Keratinocyte (primary cell): ENCODE measurements around the gene ADH7. TPM values are rescaled to one million over a fixed set of nuclear protein-coding genes. Genes with fewer than 3 reads are reported as not detected.

ENCODE experiments used
- DNase-seq: peaks from one replicate; pipeline ENCODE4 v3.0.0-alpha.2; 2011; ENCODE audit warnings: low read depth, missing footprints, low spot score
- FAIRE-seq: peaks from 2 replicates; lab custom pipeline; 2011; peaks lifted over from hg19 to GRCh38; lab: Jason Lieb, UNC
- H2AFZ ChIP-seq: 2 replicates; pipeline ENCODE4 v1.6.0; 2012; ENCODE audit warnings: low read length, control low read depth, inconsistent platforms; ENCODE audit not compliant: control insufficient read depth
- H3K27ac ChIP-seq: 2 replicates; pipeline ENCODE4 v1.5.1; 2011; ENCODE audit warnings: low read length; ENCODE audit not compliant: control insufficient read depth, insufficient read depth
- H3K27me3 ChIP-seq: 3 replicates; pipeline ENCODE4 v1.6.0; 2011; ENCODE audit warnings: low read length; ENCODE audit not compliant: control insufficient read depth, insufficient read depth; ENCODE audit errors: extremely low read depth
- H3K36me3 ChIP-seq, 2 experiments: 2 replicates in 1 of 2; 3 replicates in 1 of 2; pipeline ENCODE4 v1.5.1; 2011; ENCODE audit warnings: low read length in 2 of 2, mild to moderate bottlenecking in 1 of 2; ENCODE audit not compliant: control insufficient read depth in 2 of 2, insufficient read depth in 2 of 2; ENCODE audit errors: extremely low read depth in 1 of 2
- H3K4me1 ChIP-seq: 3 replicates; pipeline ENCODE4 v1.5.1; 2011; ENCODE audit warnings: low read length; ENCODE audit not compliant: control insufficient read depth, insufficient read depth; ENCODE audit errors: extremely low read depth
- H3K4me2 ChIP-seq: 3 replicates; pipeline ENCODE4 v1.6.0; 2011; ENCODE audit warnings: low read depth, low read length; ENCODE audit not compliant: control insufficient read depth, insufficient read depth; ENCODE audit errors: extremely low read depth
- H3K4me3 ChIP-seq, 3 experiments: fragments of 200-600 bp in 1 of 3; sonication (generic) in 1 of 3; 2 replicates in 2 of 3; 3 replicates in 1 of 3; pipeline ENCODE4 v1.5.1; 2011 to 2016; ENCODE audit warnings: low read length in 3 of 3, mild to moderate bottlenecking in 3 of 3, control low read depth in 2 of 3, inconsistent platforms in 1 of 3, low read depth in 1 of 3, mixed read lengths in 1 of 3, mixed run types in 1 of 3, moderate library complexity in 1 of 3; ENCODE audit not compliant: control insufficient read depth in 2 of 3, insufficient read depth in 2 of 3; ENCODE audit errors: extremely low read depth in 1 of 3
- H3K79me2 ChIP-seq: 2 replicates; pipeline ENCODE4 v1.6.0; 2012; ENCODE audit warnings: low read length; ENCODE audit not compliant: control insufficient read depth, insufficient read depth
- H3K9ac ChIP-seq: 3 replicates; pipeline ENCODE4 v1.6.0; 2011; ENCODE audit warnings: low read length; ENCODE audit not compliant: control insufficient read depth, insufficient read depth; ENCODE audit errors: extremely low read depth
- H3K9me1 ChIP-seq: 3 replicates; pipeline ENCODE4 v1.6.0; 2011; ENCODE audit warnings: low read length; ENCODE audit not compliant: control insufficient read depth, insufficient read depth; ENCODE audit errors: extremely low read depth
- H3K9me3 ChIP-seq: 2 replicates; pipeline ENCODE4 v1.5.1; 2012; ENCODE audit warnings: low read depth, low read length; ENCODE audit not compliant: control insufficient read depth
- H4K20me1 ChIP-seq: 3 replicates; pipeline ENCODE4 v1.6.0; 2011; ENCODE audit warnings: low read length; ENCODE audit not compliant: control insufficient read depth, insufficient read depth; ENCODE audit errors: extremely low read depth
- CTCF ChIP-seq, 3 experiments: IDR thresholded peaks in 1 of 3; conservative IDR thresholded peaks in 1 of 3; optimal IDR thresholded peaks in 1 of 3; 2 replicates in 2 of 3; 3 replicates in 1 of 3; pipeline versions ENCODE3 to v1.5.1; 2011; ENCODE audit warnings: low read length in 3 of 3, mild to moderate bottlenecking in 3 of 3, moderate library complexity in 2 of 3, control low read depth in 1 of 3, inconsistent platforms in 1 of 3; ENCODE audit not compliant: insufficient read depth in 2 of 3; ENCODE audit errors: extremely low read depth in 1 of 3
- EZH2 ChIP-seq: IDR thresholded peaks from one replicate; pipeline ENCODE4 v1.6.1; 2012; ENCODE audit warnings: inconsistent platforms, mild to moderate bottlenecking, low read length, moderate library complexity
- dilution Hi-C: fragments of 300-500 bp; cut with MboI; formaldehyde crosslinking; loops from one replicate; pipeline ENCODE4 v1.7.0; 2020; ENCODE audit warnings: low sequenced_read_pairs; ENCODE audit not compliant: extremely low pct_ligation_motif_present
- polyA plus RNA-seq, 5 experiments: library from polyadenylated mRNA; depleted of rRNA in 3 of 5; stranded (reverse) in 3 of 5; stranded (forward) in 1 of 5; unstranded in 1 of 5; fragments of >200 nt; gene quantifications; 1 replicate in 1 of 5; 2 replicates in 3 of 5; 3 replicates in 1 of 5; pipeline versions ENCODE4 v1.2.1 to v1.2.3, GENCODE V29; 2011 to 2012; ENCODE audit warnings: missing spikeins in 2 of 5, low read depth in 1 of 5, low replicate concordance in 1 of 5

ADH7 gene
- polyA plus RNA-seq, 1 donor (not counting 4 experiments of a cell fraction or from before 2014, with no cell fraction given): 0.56 TPM

- TF ChIP-seq CTCF (optimal IDR thresholded peaks at IDR 0.05 in 1 of 3, IDR thresholded peaks at IDR 0.05 in 1 of 3, conservative IDR thresholded peaks at IDR 0.05 in 1 of 3; ENCODE audit: extremely low read depth in 1 of 3, insufficient read depth in 2 of 3, low read length in 3 of 3): no peak
- no peak for TF ChIP-seq EZH2
- DNase-seq (no peak), FAIRE-seq (peak; percentile 52)
- Histone ChIP-seq H3K27ac (no peak overlapping the region), H3K79me2 (no peaks in the 10 kb centered on the region), H3K4me2 (no peak overlapping the region), H3K9me3 (no peaks in the 10 kb centered on the region), H3K4me1 (peaks cover 3% of the 10 kb centered on the region), H3K9ac (no peak overlapping the region), H3K27me3 (no peaks in the 10 kb centered on the region), H4K20me1 (no peaks in the 10 kb centered on the region), H2AFZ (no peak overlapping the region), H3K36me3 (no peaks in the 10 kb centered on the region), H3K4me3 (no peak overlapping the region), H3K9me1 (no peaks in the 10 kb centered on the region)
- dilution Hi-C loops: no loop called here
Observed at GRCh38 chr4:99473131-99473530, 38.0 kb upstream of the ADH7 start.

GRCh38 chr4:99471896-99472295, 36.8 kb upstream of the ADH7 start:
- Histone ChIP-seq H2AFZ (no peak overlapping the region), H3K9me3 (no peaks in the 10 kb centered on the region), H3K4me2 (no peak overlapping the region), H3K36me3 (no peaks in the 10 kb centered on the region), H4K20me1 (no peaks in the 10 kb centered on the region), H3K4me1 (peaks cover 3% of the 10 kb centered on the region), H3K79me2 (no peaks in the 10 kb centered on the region), H3K27me3 (no peaks in the 10 kb centered on the region), H3K9me1 (no peaks in the 10 kb centered on the region), H3K9ac (no peak overlapping the region), H3K4me3 (no peak overlapping the region), H3K27ac (no peak overlapping the region)
- DNase-seq: no peak
- TF ChIP-seq CTCF (optimal IDR thresholded peaks at IDR 0.05 in 1 of 3, IDR thresholded peaks at IDR 0.05 in 1 of 3, conservative IDR thresholded peaks at IDR 0.05 in 1 of 3; ENCODE audit: extremely low read depth in 1 of 3, insufficient read depth in 2 of 3, low read length in 3 of 3): no peak
- no peak for TF ChIP-seq EZH2
- dilution Hi-C loops: no loop called here
- no peak for FAIRE-seq
